OCI-LY7 (cell line): ENCODE results near the gene BTBD7. TPM values are rescaled to one million over a fixed set of nuclear protein-coding genes. Genes with fewer than 3 reads are reported as not detected.

Experiments
- BruUV-seq: library from RNA; stranded (reverse); fragments of 400-500 nt; replicated peaks from 2 replicates; lab custom pipeline; 2021; lab: Mats Ljungman, UMichigan
- CTCF ChIA-PET: fragments of 300-600 bp; sonication (Branson Sonifier 250); formaldehyde crosslinking; loops from one replicate; lab custom pipeline; 2022; ENCODE audit warnings: antibody characterized with exemption; ENCODE audit not compliant: unreplicated experiment; lab: Charles Lee
- POLR2A ChIA-PET: fragments of 300-600 bp; sonication (Branson Sonifier 250); formaldehyde crosslinking; loops from one replicate; lab custom pipeline; 2022; ENCODE audit warnings: antibody characterized with exemption; lab: Charles Lee
- DNase-seq: peaks from one replicate; pipeline ENCODE4 v3.0.0-alpha.2; 2015; ENCODE audit warnings: low spot score
- H2AFZ ChIP-seq: fragments of 200-600 bp; sonication (generic), shearing (Covaris generic); 2 replicates; pipeline ENCODE4 v1.6.1; 2014; ENCODE audit warnings: mild to moderate bottlenecking, antibody characterized with exemption, low read length, moderate library complexity
- H3K27ac ChIP-seq: fragments of 200-600 bp; sonication (generic); 2 replicates; pipeline ENCODE4 v1.5.1; 2014; ENCODE audit warnings: mixed run types, low read depth, mild to moderate bottlenecking, moderate library complexity, low read length, inconsistent platforms; ENCODE audit not compliant: poor library complexity, severe bottlenecking
- H3K36me3 ChIP-seq: fragments of 200-600 bp; sonication (generic); 2 replicates; pipeline ENCODE4 v1.6.1; 2014; ENCODE audit warnings: mild to moderate bottlenecking, antibody characterized with exemption, low read length, moderate library complexity, mixed read lengths; ENCODE audit not compliant: insufficient read depth
- H3K4me1 ChIP-seq: fragments of 200-600 bp; sonication (generic); 2 replicates; pipeline ENCODE4 v1.5.1; 2014; ENCODE audit warnings: mild to moderate bottlenecking, low read length; ENCODE audit not compliant: insufficient read depth, poor library complexity, severe bottlenecking
- H3K4me2 ChIP-seq: fragments of 200-600 bp; sonication (generic); 2 replicates; pipeline ENCODE4 v1.6.1; 2014; ENCODE audit warnings: mild to moderate bottlenecking, low read length
- H3K4me3 ChIP-seq: fragments of 200-600 bp; sonication (generic); 2 replicates; pipeline ENCODE4 v1.5.1; 2014; ENCODE audit warnings: mild to moderate bottlenecking, low read depth, low read length; ENCODE audit not compliant: poor library complexity, severe bottlenecking
- H3K79me2 ChIP-seq: fragments of 200-600 bp; sonication (generic); 2 replicates; pipeline ENCODE4 v1.6.1; 2016; ENCODE audit warnings: low read depth, mild to moderate bottlenecking, low read length, moderate library complexity, mixed read lengths; ENCODE audit not compliant: insufficient read depth
- H3K9me2 ChIP-seq: fragments of 200-600 bp; sonication (generic); 2 replicates; pipeline ENCODE4 v1.6.1; 2016; ENCODE audit warnings: mild to moderate bottlenecking, low read length, mixed read lengths; ENCODE audit not compliant: insufficient read depth
- H3K9me3 ChIP-seq: fragments of 200-600 bp; sonication (generic); 2 replicates; pipeline ENCODE4 v1.6.1; 2014; ENCODE audit warnings: mild to moderate bottlenecking, mixed run types, low read length, mixed read lengths
- H4K20me1 ChIP-seq: fragments of 200-600 bp; sonication (generic); 2 replicates; pipeline ENCODE4 v1.6.1; 2014; ENCODE audit warnings: mild to moderate bottlenecking, antibody characterized with exemption, low read length, moderate library complexity, mixed read lengths; ENCODE audit not compliant: insufficient read depth
- EZH2phosphoT487 ChIP-seq: fragments of 200-600 bp; sonication (generic); IDR thresholded peaks from 2 replicates; pipeline ENCODE4 v1.6.1; 2018; ENCODE audit warnings: low read depth, borderline replicate concordance, mild to moderate bottlenecking, mixed run types, antibody characterized with exemption, low read length, moderate library complexity, mixed read lengths
- intact Hi-C: fragments of 100-400 bp; cut with micrococcal nuclease; formaldehyde crosslinking; loops from one replicate; pipeline ENCODE4 v1.10.0; 2022; ENCODE audit not compliant: unreplicated experiment
- total RNA-seq, 2 experiments: library from RNA; depleted of rRNA in 1 of 2; stranded (reverse); fragments of >200 nt in 1 of 2; shearing (Covaris generic) in 1 of 2; gene quantifications; 2 replicates each; pipeline ENCODE4 v1.2.3, GENCODE V29; 2014 to 2022
- TF ChIP-seq, protein P1 (sequence below): fragments of 200-600 bp; sonication (generic); conservative IDR thresholded peaks from 2 replicates; pipeline ENCODE4 v1.5.1; 2014; ENCODE audit warnings: mild to moderate bottlenecking, antibody characterized with exemption, low read length, moderate library complexity, mixed read lengths

Gene BTBD7
- total RNA-seq, 2 experiments from 2014 or later, result 9.7 to 19.6 TPM

DNA sequence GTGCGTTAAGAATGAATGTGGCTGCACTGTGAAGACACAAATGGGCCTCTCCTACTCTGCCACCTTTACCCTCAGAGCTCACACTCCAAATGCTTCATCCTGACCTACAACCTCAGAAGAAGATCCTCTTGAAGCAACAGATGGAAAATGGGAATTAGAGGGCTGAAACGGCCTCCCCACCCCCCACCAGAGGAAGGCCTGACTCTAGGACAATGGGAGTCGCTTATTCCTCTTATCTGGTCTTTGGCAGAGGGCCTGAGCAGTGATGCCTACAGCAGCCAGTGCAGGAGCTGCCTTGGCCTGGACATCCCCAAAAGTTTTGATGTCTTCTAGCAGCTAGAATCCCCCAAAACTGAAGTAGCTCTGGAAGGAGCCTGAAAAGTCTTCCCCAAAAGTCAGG is 29.2 kb downstream of the BTBD7 start:
- no peak overlapping the region for H2AFZ ChIP-seq
- no peaks in the 10 kb centered on the region for H3K4me1 ChIP-seq
- CTCF ChIA-PET, result no interaction called here
- H3K9me3 ChIP-seq, result no peaks in the 10 kb centered on the region
- no peak for DNase-seq
- intact Hi-C loops, result no loop called here
- H3K4me2 ChIP-seq, result no peak overlapping the region
- 0 out of 2 replicates have a peak, but pooled peaks cover 4% of the 10 kb centered on the region for H4K20me1 ChIP-seq
- no peak overlapping the region for H3K27ac ChIP-seq
- POLR2A ChIA-PET, result interaction anchor here (0.5 kb wide), 1 partner anchor 589 kb away, joined by 3 read pairs; no protein-coding TSS in a partner anchor
- no peaks in the 10 kb centered on the region for H3K79me2 ChIP-seq
- H3K4me3 ChIP-seq, result no peak overlapping the region
- H3K9me2 ChIP-seq, result no peaks in the 10 kb centered on the region
- BruUV-seq, result no TSS peak
- no peaks in the 10 kb centered on the region for H3K36me3 ChIP-seq
- TF ChIP-seq, protein P1, sequence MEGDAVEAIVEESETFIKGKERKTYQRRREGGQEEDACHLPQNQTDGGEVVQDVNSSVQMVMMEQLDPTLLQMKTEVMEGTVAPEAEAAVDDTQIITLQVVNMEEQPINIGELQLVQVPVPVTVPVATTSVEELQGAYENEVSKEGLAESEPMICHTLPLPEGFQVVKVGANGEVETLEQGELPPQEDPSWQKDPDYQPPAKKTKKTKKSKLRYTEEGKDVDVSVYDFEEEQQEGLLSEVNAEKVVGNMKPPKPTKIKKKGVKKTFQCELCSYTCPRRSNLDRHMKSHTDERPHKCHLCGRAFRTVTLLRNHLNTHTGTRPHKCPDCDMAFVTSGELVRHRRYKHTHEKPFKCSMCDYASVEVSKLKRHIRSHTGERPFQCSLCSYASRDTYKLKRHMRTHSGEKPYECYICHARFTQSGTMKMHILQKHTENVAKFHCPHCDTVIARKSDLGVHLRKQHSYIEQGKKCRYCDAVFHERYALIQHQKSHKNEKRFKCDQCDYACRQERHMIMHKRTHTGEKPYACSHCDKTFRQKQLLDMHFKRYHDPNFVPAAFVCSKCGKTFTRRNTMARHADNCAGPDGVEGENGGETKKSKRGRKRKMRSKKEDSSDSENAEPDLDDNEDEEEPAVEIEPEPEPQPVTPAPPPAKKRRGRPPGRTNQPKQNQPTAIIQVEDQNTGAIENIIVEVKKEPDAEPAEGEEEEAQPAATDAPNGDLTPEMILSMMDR, result no peak
- TF ChIP-seq EZH2phosphoT487, result no peak

DNA sequence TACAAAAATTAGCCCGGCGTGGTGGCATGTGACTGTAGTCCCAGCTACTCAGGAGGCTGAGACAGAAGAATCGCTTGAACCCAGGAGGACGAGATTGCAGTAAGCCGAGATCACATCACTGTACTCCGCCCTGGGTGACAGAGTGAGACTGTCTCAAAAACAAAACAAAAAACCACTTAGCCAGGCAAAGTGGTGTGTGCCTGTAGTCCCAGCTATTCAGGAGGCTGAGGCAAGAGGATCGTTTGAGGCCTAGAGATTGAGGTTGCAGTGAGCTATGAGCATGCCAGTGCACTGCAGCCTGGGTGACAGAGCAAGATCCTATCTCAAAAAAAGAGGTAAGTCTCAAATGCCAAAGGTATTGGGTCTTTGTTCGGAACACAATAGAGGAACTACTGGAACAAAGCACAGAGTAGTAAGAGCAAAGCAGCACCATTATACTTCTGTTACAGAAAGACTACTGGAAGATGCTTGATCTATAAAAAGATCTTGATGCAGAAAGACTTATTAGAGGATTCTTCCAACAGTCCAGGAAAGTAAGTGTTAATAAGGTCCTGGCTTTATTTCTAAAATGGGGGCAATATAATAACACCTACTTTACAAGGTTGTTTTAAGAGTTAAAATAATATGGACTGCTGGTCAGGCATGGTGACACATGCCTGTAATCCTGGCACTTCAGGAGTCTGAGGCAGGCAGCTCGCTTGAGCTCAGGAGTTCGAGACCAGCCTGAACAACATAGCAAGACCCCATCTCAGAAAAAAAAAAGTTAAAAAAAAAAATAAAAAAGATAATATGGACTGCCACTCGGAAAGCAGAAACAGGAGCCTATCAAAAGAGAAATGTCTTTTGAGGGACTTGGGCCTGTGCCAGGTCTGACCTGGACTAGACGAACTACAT is 29.9 kb downstream of the BTBD7 start:
- POLR2A ChIA-PET, result interaction anchor here (0.5 kb wide), 1 partner anchor 589 kb away, joined by 3 read pairs; no protein-coding TSS in a partner anchor
- Histone ChIP-seq H3K79me2 (no peaks in the 10 kb centered on the region), H3K4me1 (no peaks in the 10 kb centered on the region), H2AFZ (no peak overlapping the region), H3K27ac (no peak overlapping the region), H3K4me3 (no peak overlapping the region), H3K4me2 (no peak overlapping the region), H3K9me2 (no peaks in the 10 kb centered on the region), H4K20me1 (0 out of 2 replicates have a peak, but pooled peaks cover 4% of the 10 kb centered on the region), H3K9me3 (no peaks in the 10 kb centered on the region), H3K36me3 (no peaks in the 10 kb centered on the region)
- DNase-seq, result no peak
- BruUV-seq, result no TSS peak
- intact Hi-C loops, result no loop called here
- CTCF ChIA-PET, result no interaction called here
- TF ChIP-seq, protein P1, result no peak
- TF ChIP-seq EZH2phosphoT487, result no peak
